Tongue (tissue), 2 donors: ENCODE measurements around the gene EXOC4. TPM values are rescaled to one million over a fixed set of nuclear protein-coding genes. Genes with fewer than 3 reads are reported as not detected.
"Not testable (repeated sequence)": the region's sequence is repeated elsewhere in the genome, so short reads cannot be mapped to it uniquely, and the experiment has no call there.

ENCODE experiments used
- DNase-seq: peaks from one replicate; pipeline ENCODE4 v3.0.0-alpha.2; 2015
- total RNA-seq: library from RNA; depleted of rRNA; stranded (reverse); fragments of >200 nt; gene quantifications from one replicate; pipeline ENCODE4 v1.2.3, GENCODE V29; 2014

EXOC4 gene
- total RNA-seq, 1 donor from 2014 or later: 140 TPM

GRCh38 chr7:133763076-133763640 lies 510.3 kb downstream of the EXOC4 start:
- DNase-seq: no peak

DNA sequence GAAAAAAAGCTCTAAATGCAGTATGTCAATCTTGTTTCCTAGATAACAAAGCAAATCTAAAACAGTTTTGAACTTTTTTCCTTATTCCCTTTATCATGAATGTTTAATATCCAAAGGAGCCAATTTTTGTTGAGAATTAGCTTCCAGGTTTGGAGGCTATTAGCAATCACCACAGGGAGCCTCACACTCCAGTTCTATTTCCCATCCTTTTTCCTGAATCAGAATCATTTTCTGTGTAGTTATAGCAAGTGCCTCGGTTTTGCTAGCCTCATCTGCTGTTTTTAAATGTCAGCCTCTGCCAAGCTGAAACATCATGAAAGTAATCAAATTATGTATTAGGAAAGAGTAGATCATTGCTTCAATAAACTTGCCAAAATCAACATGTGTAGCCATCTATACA lies 516.8 kb downstream of the EXOC4 start:
- DNase-seq: no peak

DNA sequence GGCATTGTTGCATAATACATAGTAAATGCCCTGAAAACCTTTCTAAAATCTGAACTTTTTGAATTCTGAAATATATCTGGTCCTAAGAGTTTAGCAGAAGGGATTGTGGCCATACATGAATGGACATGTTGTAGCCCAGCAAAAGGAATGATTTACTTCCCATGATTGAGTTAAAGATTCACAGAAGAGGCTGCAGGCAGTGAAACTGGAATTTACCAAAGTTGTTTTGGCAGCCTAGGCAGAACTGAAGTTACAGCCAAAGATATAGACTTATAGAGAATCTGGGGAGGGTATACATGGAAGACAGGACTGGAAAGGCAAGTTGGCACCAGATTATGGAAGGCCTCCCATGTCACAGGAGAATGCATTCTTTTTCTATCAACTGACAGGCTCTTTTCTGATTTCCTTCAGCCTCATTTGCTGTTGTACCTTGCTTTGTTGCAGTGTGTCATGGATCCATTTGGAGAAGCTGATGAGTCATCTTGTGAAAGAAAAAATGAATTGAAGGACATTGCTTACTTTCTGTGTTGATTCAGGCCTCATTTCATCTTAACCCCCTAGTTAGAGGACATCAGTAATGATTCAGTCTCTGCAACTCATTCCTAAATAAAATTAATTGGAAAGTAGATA lies 518.1 kb downstream of the EXOC4 start:
- no peak for DNase-seq

DNA sequence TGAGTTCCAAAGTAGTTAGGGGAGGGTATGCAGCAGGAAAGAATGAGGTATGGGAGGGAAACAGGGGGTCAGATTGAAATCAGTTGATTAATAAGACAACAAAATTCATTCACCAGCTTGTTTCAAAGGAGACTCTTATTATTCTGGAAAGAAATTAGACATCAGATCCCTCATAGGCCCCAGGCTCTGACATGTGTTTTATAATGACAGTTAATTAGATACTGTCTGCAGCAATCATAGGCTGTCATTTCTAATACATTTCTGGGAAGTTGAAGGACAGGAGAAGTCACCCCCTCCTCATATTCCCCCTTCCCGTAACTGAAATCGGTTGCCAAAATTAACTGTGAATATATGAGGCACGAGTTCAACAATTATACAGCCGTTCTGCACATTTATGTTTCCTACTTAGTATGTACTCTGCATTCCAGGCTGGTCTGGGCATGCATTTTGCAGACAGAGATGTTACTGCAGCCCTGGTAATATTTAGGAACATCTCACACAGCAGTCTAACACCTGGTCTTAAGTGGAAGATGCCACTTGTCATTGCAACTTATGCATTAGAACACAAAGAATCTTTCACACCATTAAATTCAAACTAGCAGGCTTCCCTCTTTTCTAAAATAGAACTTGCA lies 519.0 kb downstream of the EXOC4 start:
- peak; percentile 14 for DNase-seq

GRCh38 chr7:133773601-133774000 lies 520.7 kb downstream of the EXOC4 start:
- no peak for DNase-seq

GRCh38 chr7:133775201-133775600 lies 522.3 kb downstream of the EXOC4 start:
- peak; percentile 37 for DNase-seq

- no peak for DNase-seq
These were observed 523.4 kb downstream of the EXOC4 start for GRCh38 chr7:133776266-133776665.

GRCh38 chr7:133777701-133778100 lies 524.8 kb downstream of the EXOC4 start:
- no peak for DNase-seq

GRCh38 chr7:133778472-133778871 lies 525.6 kb downstream of the EXOC4 start:
- no peak for DNase-seq

DNA sequence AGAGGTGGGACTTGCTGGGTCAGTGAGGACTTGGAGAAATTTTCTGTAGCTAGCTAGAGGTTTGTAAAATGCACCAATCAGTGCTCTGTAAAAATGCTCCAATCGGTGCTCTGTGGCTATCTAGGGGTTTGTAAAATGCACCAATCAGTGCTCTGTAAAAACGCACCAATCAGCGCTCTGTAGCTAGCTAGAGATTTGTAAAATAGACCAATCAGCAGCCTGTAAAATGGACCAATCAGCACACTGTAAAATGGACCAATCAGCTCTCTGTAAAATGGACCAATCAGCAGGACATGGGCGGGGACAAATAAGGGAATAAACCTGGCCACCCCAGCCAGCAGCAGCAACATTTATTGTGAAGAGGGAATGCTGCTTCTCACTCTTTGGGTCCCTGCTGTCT lies 526.7 kb downstream of the EXOC4 start:
- DNase-seq: not testable (repeated sequence)

DNA sequence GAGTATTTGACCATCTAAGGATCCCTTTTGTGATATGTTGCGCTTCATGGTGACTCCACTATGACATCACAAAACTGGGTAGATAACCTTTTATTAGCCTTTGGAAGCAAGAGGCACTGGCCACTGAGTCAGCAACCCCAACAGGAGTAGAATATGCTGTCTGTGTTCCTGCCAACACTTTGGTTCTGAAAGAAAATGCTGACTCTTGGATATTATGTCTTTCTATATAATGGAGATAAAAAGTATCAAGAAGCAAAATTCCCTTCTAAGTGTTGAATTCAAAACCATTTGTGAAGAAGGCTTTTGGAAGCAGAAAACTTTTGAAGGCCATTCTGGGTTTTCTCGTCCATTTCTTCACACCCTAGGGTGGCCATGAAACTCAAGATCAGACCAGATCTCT lies 528.0 kb downstream of the EXOC4 start:
- no peak for DNase-seq

DNA sequence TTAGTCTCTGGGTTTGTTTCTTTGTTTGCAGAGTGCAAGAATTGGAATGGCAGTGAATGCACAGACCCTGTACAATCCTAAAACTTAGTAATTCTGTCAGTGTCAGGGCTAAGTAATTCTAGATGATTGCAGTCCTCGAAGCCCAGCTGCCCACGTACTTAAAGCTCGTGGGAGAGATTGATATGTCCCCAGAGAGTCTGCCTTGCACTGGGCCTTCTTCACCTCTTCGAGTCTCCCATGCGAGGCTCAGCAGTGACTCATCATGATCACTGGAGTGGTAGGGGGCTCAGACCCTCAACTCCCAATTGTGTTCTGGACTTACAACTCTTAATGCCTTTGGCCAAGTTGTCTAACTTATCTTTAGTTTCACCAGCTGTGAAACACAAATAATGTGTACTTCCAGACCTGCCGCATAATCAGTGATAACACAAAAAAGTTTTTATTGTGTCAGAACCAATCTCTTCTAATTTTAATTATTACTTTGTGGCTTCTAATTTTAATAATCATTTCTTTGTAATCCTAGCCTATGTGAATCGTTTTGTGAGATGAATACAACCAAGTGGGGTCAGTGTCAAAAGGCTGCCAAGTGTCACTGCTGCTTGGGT lies 528.7 kb downstream of the EXOC4 start:
- no peak for DNase-seq

GRCh38 chr7:133782470-133782869 lies 529.6 kb downstream of the EXOC4 start:
- DNase-seq: no peak

GRCh38 chr7:133783276-133783675 lies 530.4 kb downstream of the EXOC4 start:
- no peak for DNase-seq

- DNase-seq: peak; percentile 50
These were observed 531.7 kb downstream of the EXOC4 start for GRCh38 chr7:133784486-133785001.

GRCh38 chr7:133786401-133786937 lies 533.6 kb downstream of the EXOC4 start:
- DNase-seq: no peak

DNA sequence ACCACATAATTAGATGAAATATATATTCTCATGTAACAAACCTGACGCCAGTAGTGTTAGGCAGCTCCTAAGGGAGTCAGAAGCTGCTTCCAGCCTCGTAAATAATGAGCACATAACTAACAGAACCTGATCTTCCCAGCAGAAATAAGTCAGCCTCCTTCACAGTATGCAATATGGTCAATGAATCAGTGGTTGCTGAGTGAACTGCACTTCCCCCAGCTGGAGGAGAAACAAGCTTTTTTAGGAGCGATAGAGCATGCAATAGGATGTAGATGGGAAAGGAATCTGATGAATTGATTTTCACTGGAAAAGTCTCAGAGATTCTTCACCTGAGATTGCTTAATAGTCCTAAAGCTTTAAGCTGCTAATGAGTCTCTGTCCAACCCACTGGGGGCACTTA lies 537.1 kb downstream of the EXOC4 start:
- no peak for DNase-seq

DNA sequence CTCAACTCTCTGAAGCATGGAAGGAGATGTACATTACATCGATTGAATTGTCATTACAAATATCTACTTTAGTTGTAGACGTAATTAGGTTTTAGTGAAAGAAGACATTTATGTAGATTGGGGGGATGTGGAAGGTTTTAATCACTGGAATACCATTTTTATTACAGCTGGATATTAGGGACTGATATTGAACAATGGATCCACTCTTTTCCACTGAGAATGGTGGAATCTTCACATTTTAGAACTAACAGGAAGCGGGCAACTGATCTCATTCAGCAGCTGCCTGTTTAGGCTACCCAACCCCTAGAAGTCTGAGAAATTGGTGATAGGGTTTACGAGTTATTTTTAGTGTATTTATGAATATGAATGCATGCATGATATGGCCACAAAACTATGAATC lies 538.0 kb downstream of the EXOC4 start:
- no peak for DNase-seq

GRCh38 chr7:133794479-133794878 lies 541.6 kb downstream of the EXOC4 start:
- peak; percentile 40 for DNase-seq

DNA sequence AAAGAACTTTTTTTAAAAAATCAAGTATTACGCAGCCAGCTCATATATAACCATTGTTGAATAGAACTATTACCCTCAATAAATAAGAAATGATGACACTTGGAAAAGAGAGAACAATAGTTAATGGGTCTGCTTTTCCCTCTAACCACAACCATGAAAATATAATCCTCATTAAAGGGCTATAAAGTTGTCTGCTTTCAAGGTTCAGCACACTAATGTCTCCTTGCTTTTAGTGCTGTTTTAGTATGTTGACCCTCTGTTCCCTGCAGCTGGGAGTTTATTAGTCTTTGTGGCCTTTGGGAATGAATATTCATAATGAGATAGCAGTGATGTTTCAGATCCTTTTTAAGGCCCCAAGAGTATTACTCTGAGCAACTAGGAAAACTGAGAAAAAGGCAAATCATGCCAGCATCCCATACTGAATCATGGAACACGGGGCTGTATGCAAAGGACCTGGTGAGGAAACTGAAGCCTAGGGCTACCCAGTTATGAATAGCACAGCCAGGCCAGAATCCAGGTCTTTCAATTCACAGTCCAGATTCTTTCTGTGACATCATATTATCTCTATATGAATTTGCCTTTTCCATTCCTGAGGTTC lies 542.3 kb downstream of the EXOC4 start:
- DNase-seq: no peak

GRCh38 chr7:133796782-133797745 lies 544.2 kb downstream of the EXOC4 start:
- DNase-seq: peak; percentile 6
